ENCODE measurements around the gene TRIM28. TPM values are rescaled to one million over a fixed set of nuclear protein-coding genes. Genes with fewer than 3 reads are reported as not detected.

Gene TRIM28
- total and polyA plus RNA-seq, 9 of the 15 experiments (the other 6 are each of a cell fraction or from before 2014, with no cell fraction given) = 12.1 to 797 (median 490) TPM

DNA sequence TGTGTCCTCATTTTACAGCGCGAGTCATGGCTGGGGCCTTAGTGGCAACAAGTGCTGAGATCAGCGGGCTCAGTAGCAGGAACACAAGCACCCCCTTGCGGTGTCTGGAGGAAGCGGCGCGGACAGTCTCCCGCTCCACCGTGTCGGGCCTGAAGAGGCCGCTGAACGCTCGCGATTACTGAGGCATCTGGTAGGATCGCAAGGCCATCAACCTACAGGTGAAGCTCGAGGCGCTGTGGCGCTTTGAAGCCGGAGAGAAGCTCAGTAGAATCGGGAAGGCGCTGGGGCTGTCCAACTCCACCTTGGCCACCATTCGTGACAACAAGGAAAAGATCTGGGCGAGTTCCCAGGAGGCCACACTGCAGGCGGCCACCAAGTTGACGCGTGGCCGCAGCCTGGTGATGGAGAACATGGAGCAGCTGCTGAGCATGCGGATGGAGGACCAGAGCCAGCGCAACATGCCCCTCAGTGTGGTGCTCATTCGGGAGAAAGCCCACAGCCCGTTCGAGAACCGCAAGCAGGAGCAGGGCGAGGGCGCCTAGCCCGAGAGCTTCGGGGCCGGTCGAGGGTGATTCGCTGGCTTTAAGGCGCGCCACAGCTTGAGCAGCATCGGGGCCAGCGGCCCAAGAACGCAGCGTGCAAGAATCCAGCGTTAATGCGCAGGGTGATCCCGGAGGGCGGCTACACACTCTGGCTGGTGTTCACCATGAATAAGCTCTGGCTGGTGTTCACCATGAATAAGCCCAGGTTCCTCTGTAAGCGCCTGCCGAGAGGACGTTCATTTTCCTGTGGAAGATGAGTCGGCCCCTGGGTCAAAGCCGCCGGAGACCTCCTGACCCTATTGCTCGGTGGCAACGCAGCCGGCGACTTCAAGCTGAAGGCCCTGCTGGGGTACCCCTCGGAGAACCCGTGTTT lies 37.6 kb downstream of the TRIM28 start (continued):
- TF ChIP-seq, protein P1, sequence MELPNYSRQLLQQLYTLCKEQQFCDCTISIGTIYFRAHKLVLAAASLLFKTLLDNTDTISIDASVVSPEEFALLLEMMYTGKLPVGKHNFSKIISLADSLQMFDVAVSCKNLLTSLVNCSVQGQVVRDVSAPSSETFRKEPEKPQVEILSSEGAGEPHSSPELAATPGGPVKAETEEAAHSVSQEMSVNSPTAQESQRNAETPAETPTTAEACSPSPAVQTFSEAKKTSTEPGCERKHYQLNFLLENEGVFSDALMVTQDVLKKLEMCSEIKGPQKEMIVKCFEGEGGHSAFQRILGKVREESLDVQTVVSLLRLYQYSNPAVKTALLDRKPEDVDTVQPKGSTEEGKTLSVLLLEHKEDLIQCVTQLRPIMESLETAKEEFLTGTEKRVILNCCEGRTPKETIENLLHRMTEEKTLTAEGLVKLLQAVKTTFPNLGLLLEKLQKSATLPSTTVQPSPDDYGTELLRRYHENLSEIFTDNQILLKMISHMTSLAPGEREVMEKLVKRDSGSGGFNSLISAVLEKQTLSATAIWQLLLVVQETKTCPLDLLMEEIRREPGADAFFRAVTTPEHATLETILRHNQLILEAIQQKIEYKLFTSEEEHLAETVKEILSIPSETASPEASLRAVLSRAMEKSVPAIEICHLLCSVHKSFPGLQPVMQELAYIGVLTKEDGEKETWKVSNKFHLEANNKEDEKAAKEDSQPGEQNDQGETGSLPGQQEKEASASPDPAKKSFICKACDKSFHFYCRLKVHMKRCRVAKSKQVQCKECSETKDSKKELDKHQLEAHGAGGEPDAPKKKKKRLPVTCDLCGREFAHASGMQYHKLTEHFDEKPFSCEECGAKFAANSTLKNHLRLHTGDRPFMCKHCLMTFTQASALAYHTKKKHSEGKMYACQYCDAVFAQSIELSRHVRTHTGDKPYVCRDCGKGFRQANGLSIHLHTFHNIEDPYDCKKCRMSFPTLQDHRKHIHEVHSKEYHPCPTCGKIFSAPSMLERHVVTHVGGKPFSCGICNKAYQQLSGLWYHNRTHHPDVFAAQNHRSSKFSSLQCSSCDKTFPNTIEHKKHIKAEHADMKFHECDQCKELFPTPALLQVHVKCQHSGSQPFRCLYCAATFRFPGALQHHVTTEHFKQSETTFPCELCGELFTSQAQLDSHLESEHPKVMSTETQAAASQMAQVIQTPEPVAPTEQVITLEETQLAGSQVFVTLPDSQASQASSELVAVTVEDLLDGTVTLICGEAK (IDR thresholded peaks at IDR 0.05) = peak; percentile 63
- TF ChIP-seq, protein P1 (CRISPR knock-in tag; IDR thresholded peaks at IDR 0.05) = no peak
- TF ChIP-seq, protein P2, sequence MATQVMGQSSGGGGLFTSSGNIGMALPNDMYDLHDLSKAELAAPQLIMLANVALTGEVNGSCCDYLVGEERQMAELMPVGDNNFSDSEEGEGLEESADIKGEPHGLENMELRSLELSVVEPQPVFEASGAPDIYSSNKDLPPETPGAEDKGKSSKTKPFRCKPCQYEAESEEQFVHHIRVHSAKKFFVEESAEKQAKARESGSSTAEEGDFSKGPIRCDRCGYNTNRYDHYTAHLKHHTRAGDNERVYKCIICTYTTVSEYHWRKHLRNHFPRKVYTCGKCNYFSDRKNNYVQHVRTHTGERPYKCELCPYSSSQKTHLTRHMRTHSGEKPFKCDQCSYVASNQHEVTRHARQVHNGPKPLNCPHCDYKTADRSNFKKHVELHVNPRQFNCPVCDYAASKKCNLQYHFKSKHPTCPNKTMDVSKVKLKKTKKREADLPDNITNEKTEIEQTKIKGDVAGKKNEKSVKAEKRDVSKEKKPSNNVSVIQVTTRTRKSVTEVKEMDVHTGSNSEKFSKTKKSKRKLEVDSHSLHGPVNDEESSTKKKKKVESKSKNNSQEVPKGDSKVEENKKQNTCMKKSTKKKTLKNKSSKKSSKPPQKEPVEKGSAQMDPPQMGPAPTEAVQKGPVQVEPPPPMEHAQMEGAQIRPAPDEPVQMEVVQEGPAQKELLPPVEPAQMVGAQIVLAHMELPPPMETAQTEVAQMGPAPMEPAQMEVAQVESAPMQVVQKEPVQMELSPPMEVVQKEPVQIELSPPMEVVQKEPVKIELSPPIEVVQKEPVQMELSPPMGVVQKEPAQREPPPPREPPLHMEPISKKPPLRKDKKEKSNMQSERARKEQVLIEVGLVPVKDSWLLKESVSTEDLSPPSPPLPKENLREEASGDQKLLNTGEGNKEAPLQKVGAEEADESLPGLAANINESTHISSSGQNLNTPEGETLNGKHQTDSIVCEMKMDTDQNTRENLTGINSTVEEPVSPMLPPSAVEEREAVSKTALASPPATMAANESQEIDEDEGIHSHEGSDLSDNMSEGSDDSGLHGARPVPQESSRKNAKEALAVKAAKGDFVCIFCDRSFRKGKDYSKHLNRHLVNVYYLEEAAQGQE (IDR thresholded peaks at IDR 0.05; ENCODE audit: borderline replicate concordance) = peak; percentile 96
- TF ChIP-seq, protein P2 (CRISPR knock-in tag; IDR thresholded peaks at IDR 0.05; ENCODE audit: low read depth) = no peak
- TF ChIP-seq, protein P3, sequence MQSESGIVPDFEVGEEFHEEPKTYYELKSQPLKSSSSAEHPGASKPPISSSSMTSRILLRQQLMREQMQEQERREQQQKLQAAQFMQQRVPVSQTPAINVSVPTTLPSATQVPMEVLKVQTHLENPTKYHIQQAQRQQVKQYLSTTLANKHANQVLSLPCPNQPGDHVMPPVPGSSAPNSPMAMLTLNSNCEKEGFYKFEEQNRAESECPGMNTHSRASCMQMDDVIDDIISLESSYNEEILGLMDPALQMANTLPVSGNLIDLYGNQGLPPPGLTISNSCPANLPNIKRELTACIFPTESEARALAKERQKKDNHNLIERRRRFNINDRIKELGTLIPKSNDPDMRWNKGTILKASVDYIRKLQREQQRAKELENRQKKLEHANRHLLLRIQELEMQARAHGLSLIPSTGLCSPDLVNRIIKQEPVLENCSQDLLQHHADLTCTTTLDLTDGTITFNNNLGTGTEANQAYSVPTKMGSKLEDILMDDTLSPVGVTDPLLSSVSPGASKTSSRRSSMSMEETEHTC (IDR thresholded peaks at IDR 0.05) = 0 out of 2 replicates have a peak, but pooled peaks have one; percentile 8
- no peak for TF ChIP-seq DNMT1 (IDR thresholded peaks at IDR 0.05)
- TF ChIP-seq, protein P4, sequence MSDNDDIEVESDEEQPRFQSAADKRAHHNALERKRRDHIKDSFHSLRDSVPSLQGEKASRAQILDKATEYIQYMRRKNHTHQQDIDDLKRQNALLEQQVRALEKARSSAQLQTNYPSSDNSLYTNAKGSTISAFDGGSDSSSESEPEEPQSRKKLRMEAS (CRISPR knock-in tag; IDR thresholded peaks at IDR 0.05) = peak; percentile 74

Data from K562 (cell line).